ENCODE data around the gene WBP2.

The WBP2 gene

GRCh38 chr17:75896415-75897159, 41.5 kb upstream of the WBP2 start, which contains the start of gene TRIM65:
Gene TRIM65, minus strand, starts transcription at chr17:75896951. Its CDS starts 14 bp downstream, at chr17:75896937.
- H3K27ac ChIP-seq (ENCODE audit: low read depth, low read length) = peak within 1 kb of the TSS; percentile 64
- H4K20me1 ChIP-seq (ENCODE audit: low read depth, low read length) = no peaks in the 10 kb centered on the region
- H3K4me2 ChIP-seq (ENCODE audit: low read depth, low read length, poor library complexity, severe bottlenecking) = peak within 1 kb of the TSS; percentile 87
- peak within 1 kb of the TSS; percentile 89 for H3K4me3 ChIP-seq (ENCODE audit: insufficient read depth, low read length, poor library complexity, severe bottlenecking)
- peak within 1 kb of the TSS; percentile 83 for H3K9ac ChIP-seq (ENCODE audit: low read length)
- no peaks in the 10 kb centered on the region for H3K36me3 ChIP-seq (ENCODE audit: low read length)
- TF ChIP-seq CTCF (IDR thresholded peaks at IDR 0.05; ENCODE audit: insufficient read depth, low read length, poor library complexity, severe bottlenecking) (peak; percentile 23), EZH2phosphoT487 (conservative IDR thresholded peaks at IDR 0.05; ENCODE audit: low read length) (no peak)
- no peaks in the 10 kb centered on the region for H3K9me2 ChIP-seq (replicated peaks; ENCODE audit: insufficient read depth, low read length)
- H3K9me3 ChIP-seq (ENCODE audit: insufficient read depth, low read length) = no peaks in the 10 kb centered on the region
- H3K27me3 ChIP-seq (ENCODE audit: low read length) = no peaks in the 10 kb centered on the region
- peaks cover 15% of the 10 kb centered on the region for H3K79me2 ChIP-seq (ENCODE audit: insufficient read depth, low read length)
- H3F3A ChIP-seq (ENCODE audit: insufficient read depth) = peaks cover 10% of the 10 kb centered on the region
- H2AFZ ChIP-seq (ENCODE audit: low read depth, low read length, severe bottlenecking) = peak within 1 kb of the TSS; percentile 29

GRCh38 chr17:75895370-75896155, 40.4 kb upstream of the WBP2 start:
- Histone ChIP-seq H3F3A (ENCODE audit: insufficient read depth) (peaks cover 10% of the 10 kb centered on the region), H4K20me1 (ENCODE audit: low read depth, low read length) (no peaks in the 10 kb centered on the region), H3K27ac (ENCODE audit: low read depth, low read length) (peak overlapping the region; percentile 64; the same call in 1 of the 2 replicates), H3K36me3 (ENCODE audit: low read length) (no peaks in the 10 kb centered on the region), H3K4me2 (ENCODE audit: low read depth, low read length, poor library complexity, severe bottlenecking) (peak overlapping the region; percentile 87), H3K4me3 (ENCODE audit: insufficient read depth, low read length, poor library complexity, severe bottlenecking) (peak overlapping the region; percentile 89), H3K79me2 (ENCODE audit: insufficient read depth, low read length) (peaks cover 15% of the 10 kb centered on the region), H3K27me3 (ENCODE audit: low read length) (no peaks in the 10 kb centered on the region), H2AFZ (ENCODE audit: low read depth, low read length, severe bottlenecking) (peak overlapping the region; percentile 29), H3K9me3 (ENCODE audit: insufficient read depth, low read length) (no peaks in the 10 kb centered on the region), H3K9ac (ENCODE audit: low read length) (peak overlapping the region; percentile 83), H3K9me2 (replicated peaks; ENCODE audit: insufficient read depth, low read length) (no peaks in the 10 kb centered on the region)
- TF ChIP-seq CTCF (IDR thresholded peaks at IDR 0.05; ENCODE audit: insufficient read depth, low read length, poor library complexity, severe bottlenecking) = peak; percentile 25
- TF ChIP-seq EZH2phosphoT487 (conservative IDR thresholded peaks at IDR 0.05; ENCODE audit: low read length) = no peak

- Histone ChIP-seq H3K9ac (ENCODE audit: low read length) (no peak overlapping the region), H3F3A (ENCODE audit: insufficient read depth) (peaks cover 10% of the 10 kb centered on the region), H3K4me2 (ENCODE audit: low read depth, low read length, poor library complexity, severe bottlenecking) (no peak overlapping the region), H3K79me2 (ENCODE audit: insufficient read depth, low read length) (peaks cover 15% of the 10 kb centered on the region), H3K27me3 (ENCODE audit: low read length) (no peaks in the 10 kb centered on the region), H3K4me3 (ENCODE audit: insufficient read depth, low read length, poor library complexity, severe bottlenecking) (no peak overlapping the region), H3K9me2 (replicated peaks; ENCODE audit: insufficient read depth, low read length) (no peaks in the 10 kb centered on the region), H2AFZ (ENCODE audit: low read depth, low read length, severe bottlenecking) (no peak overlapping the region), H4K20me1 (ENCODE audit: low read depth, low read length) (no peaks in the 10 kb centered on the region), H3K36me3 (ENCODE audit: low read length) (no peaks in the 10 kb centered on the region), H3K27ac (ENCODE audit: low read depth, low read length) (no peak overlapping the region), H3K9me3 (ENCODE audit: insufficient read depth, low read length) (no peaks in the 10 kb centered on the region)
- TF ChIP-seq EZH2phosphoT487 (conservative IDR thresholded peaks at IDR 0.05; ENCODE audit: low read length) (no peak), CTCF (IDR thresholded peaks at IDR 0.05; ENCODE audit: insufficient read depth, low read length, poor library complexity, severe bottlenecking) (no peak)
Observed at GRCh38 chr17:75894049-75894733, 39.1 kb upstream of the WBP2 start.
